ENCODE results near the gene KCNG2.

The KCNG2 gene

DNA sequence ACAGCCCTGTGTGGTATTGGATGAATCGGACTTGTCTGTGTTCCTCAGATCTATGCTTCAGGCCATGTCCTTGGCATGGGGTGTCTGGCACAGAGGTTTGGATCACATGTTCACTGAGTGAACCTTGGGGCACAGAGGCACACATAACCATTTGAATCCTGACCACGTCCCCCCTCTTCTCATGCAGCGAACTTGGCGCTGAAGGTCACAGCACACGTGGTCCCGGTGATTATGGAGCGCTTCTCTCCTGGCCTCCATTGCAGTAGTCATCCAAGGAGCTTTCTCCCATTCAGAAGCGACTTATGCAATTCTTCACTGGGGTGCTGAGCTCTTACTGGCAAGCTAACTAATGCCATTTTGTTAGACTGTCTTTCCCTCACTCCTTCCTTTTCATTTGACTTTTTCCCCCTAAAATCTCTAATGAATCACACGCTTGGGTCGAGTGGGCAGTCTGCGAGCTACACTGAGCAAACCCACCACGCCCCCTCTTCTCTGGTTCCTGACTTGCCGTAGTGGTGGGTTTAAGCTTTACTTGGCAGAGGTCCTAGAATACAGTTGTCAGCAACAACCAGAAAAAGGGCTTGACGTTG is 59.4 kb downstream of the KCNG2 start:
- Histone ChIP-seq H3K9ac (ENCODE audit: low read length) (no peak overlapping the region), H4K20me1 (ENCODE audit: low read depth, low read length) (no peaks in the 10 kb centered on the region), H3K4me3 (ENCODE audit: insufficient read depth, low read length, poor library complexity, severe bottlenecking) (no peak overlapping the region), H3K36me3 (ENCODE audit: low read length) (no peaks in the 10 kb centered on the region), H3K27me3 (ENCODE audit: low read length) (no peaks in the 10 kb centered on the region), H3K79me2 (ENCODE audit: insufficient read depth, low read length) (no peaks in the 10 kb centered on the region), H2AFZ (ENCODE audit: low read depth, low read length, severe bottlenecking) (no peak overlapping the region), H3K9me2 (replicated peaks; ENCODE audit: insufficient read depth, low read length) (no peaks in the 10 kb centered on the region), H3K27ac (ENCODE audit: low read depth, low read length) (no peak overlapping the region), H3K4me2 (ENCODE audit: low read depth, low read length, poor library complexity, severe bottlenecking) (no peak overlapping the region), H3K9me3 (ENCODE audit: insufficient read depth, low read length) (no peaks in the 10 kb centered on the region), H3F3A (ENCODE audit: insufficient read depth) (no peaks in the 10 kb centered on the region)
- TF ChIP-seq, protein P1, sequence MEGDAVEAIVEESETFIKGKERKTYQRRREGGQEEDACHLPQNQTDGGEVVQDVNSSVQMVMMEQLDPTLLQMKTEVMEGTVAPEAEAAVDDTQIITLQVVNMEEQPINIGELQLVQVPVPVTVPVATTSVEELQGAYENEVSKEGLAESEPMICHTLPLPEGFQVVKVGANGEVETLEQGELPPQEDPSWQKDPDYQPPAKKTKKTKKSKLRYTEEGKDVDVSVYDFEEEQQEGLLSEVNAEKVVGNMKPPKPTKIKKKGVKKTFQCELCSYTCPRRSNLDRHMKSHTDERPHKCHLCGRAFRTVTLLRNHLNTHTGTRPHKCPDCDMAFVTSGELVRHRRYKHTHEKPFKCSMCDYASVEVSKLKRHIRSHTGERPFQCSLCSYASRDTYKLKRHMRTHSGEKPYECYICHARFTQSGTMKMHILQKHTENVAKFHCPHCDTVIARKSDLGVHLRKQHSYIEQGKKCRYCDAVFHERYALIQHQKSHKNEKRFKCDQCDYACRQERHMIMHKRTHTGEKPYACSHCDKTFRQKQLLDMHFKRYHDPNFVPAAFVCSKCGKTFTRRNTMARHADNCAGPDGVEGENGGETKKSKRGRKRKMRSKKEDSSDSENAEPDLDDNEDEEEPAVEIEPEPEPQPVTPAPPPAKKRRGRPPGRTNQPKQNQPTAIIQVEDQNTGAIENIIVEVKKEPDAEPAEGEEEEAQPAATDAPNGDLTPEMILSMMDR (IDR thresholded peaks at IDR 0.05; ENCODE audit: insufficient read depth, low read length, poor library complexity, severe bottlenecking), result no peak
- no peak for TF ChIP-seq EZH2phosphoT487 (conservative IDR thresholded peaks at IDR 0.05; ENCODE audit: low read length)

- Histone ChIP-seq H3K27ac (ENCODE audit: low read depth, low read length) (no peak overlapping the region), H3K27me3 (ENCODE audit: low read length) (no peaks in the 10 kb centered on the region), H3F3A (ENCODE audit: insufficient read depth) (no peaks in the 10 kb centered on the region), H3K4me3 (ENCODE audit: insufficient read depth, low read length, poor library complexity, severe bottlenecking) (no peak overlapping the region), H3K9ac (ENCODE audit: low read length) (no peak overlapping the region), H3K9me2 (replicated peaks; ENCODE audit: insufficient read depth, low read length) (no peaks in the 10 kb centered on the region), H4K20me1 (ENCODE audit: low read depth, low read length) (no peaks in the 10 kb centered on the region), H3K36me3 (ENCODE audit: low read length) (no peaks in the 10 kb centered on the region), H3K9me3 (ENCODE audit: insufficient read depth, low read length) (no peaks in the 10 kb centered on the region), H2AFZ (ENCODE audit: low read depth, low read length, severe bottlenecking) (no peak overlapping the region), H3K4me2 (ENCODE audit: low read depth, low read length, poor library complexity, severe bottlenecking) (no peak overlapping the region), H3K79me2 (ENCODE audit: insufficient read depth, low read length) (no peaks in the 10 kb centered on the region)
- TF ChIP-seq EZH2phosphoT487 (conservative IDR thresholded peaks at IDR 0.05; ENCODE audit: low read length), result no peak
- TF ChIP-seq, protein P1 (IDR thresholded peaks at IDR 0.05; ENCODE audit: insufficient read depth, low read length, poor library complexity, severe bottlenecking), result no peak
Observed at GRCh38 chr18:79859314-79859713, 61.6 kb downstream of the KCNG2 start.

GRCh38 chr18:79861687-79862086 is 63.9 kb downstream of the KCNG2 start:
- Histone ChIP-seq H3K9me3 (ENCODE audit: insufficient read depth, low read length) (no peaks in the 10 kb centered on the region), H3K27ac (ENCODE audit: low read depth, low read length) (no peak overlapping the region), H4K20me1 (ENCODE audit: low read depth, low read length) (no peaks in the 10 kb centered on the region), H2AFZ (ENCODE audit: low read depth, low read length, severe bottlenecking) (no peak overlapping the region), H3F3A (ENCODE audit: insufficient read depth) (no peaks in the 10 kb centered on the region), H3K9ac (ENCODE audit: low read length) (no peak overlapping the region), H3K27me3 (ENCODE audit: low read length) (no peaks in the 10 kb centered on the region), H3K9me2 (replicated peaks; ENCODE audit: insufficient read depth, low read length) (no peaks in the 10 kb centered on the region), H3K4me2 (ENCODE audit: low read depth, low read length, poor library complexity, severe bottlenecking) (no peak overlapping the region), H3K36me3 (ENCODE audit: low read length) (no peaks in the 10 kb centered on the region), H3K79me2 (ENCODE audit: insufficient read depth, low read length) (no peaks in the 10 kb centered on the region), H3K4me3 (ENCODE audit: insufficient read depth, low read length, poor library complexity, severe bottlenecking) (no peak overlapping the region)
- TF ChIP-seq EZH2phosphoT487 (conservative IDR thresholded peaks at IDR 0.05; ENCODE audit: low read length), result no peak
- TF ChIP-seq, protein P1 (IDR thresholded peaks at IDR 0.05; ENCODE audit: insufficient read depth, low read length, poor library complexity, severe bottlenecking), result no peak

Measured in SU-DHL-6 (cell line).